Measurements from ENCODE around the gene COLGALT1. TPM values are rescaled to one million over a fixed set of nuclear protein-coding genes. Genes with fewer than 3 reads are reported as not detected.

The COLGALT1 gene
- total RNA-seq, 1 donor from 2014 or later: 29.9 TPM

GRCh38 chr19:17607936-17608335 is 52.5 kb downstream of the COLGALT1 start:
- ATAC-seq (ENCODE audit: poor library complexity) (no peak), DNase-seq (no peak)
- intact Hi-C loops (cut with DNase I): no loop called here

- intact Hi-C loops (cut with DNase I): no loop called here
- no peak for DNase-seq
These were observed 54.9 kb downstream of the COLGALT1 start for GRCh38 chr19:17610384-17610783.

GRCh38 chr19:17611462-17612244 is 56.2 kb downstream of the COLGALT1 start:
- DNase-seq (no peak), ATAC-seq (ENCODE audit: poor library complexity) (no peak)
- intact Hi-C loops (cut with DNase I): no loop called here

More at GRCh38 chr19:17610384-17610783, 54.9 kb downstream of the COLGALT1 start:
- ATAC-seq (ENCODE audit: poor library complexity): no peak

GRCh38 chr19:17614476-17614875 is 59.0 kb downstream of the COLGALT1 start:
- no peak for ATAC-seq (ENCODE audit: poor library complexity)
- DNase-seq: no peak
- intact Hi-C loops (cut with DNase I): no loop called here

GRCh38 chr19:17615889-17616685 is 60.6 kb downstream of the COLGALT1 start:
- ATAC-seq (ENCODE audit: poor library complexity): no peak
- intact Hi-C loops (cut with DNase I): no loop called here
- no peak for DNase-seq

GRCh38 chr19:17616686-17616960 is 61.2 kb downstream of the COLGALT1 start:
- ATAC-seq (ENCODE audit: poor library complexity) (no peak), DNase-seq (no peak)
- intact Hi-C loops (cut with DNase I): no loop called here

- no peak for ATAC-seq (ENCODE audit: poor library complexity)
- intact Hi-C loops (cut with DNase I): no loop called here
- no peak for DNase-seq
These were observed 61.7 kb downstream of the COLGALT1 start for GRCh38 chr19:17616961-17617806.

GRCh38 chr19:17617807-17618192 is 62.4 kb downstream of the COLGALT1 start:
- ATAC-seq (ENCODE audit: poor library complexity) (no peak), DNase-seq (no peak)
- intact Hi-C loops (cut with DNase I): no loop called here

GRCh38 chr19:17618281-17618903 is 62.9 kb downstream of the COLGALT1 start:
- ATAC-seq (ENCODE audit: poor library complexity): no peak
- no peak for DNase-seq
- intact Hi-C loops (cut with DNase I): no loop called here

- DNase-seq (no peak), ATAC-seq (ENCODE audit: poor library complexity) (no peak)
These were observed 63.5 kb downstream of the COLGALT1 start for GRCh38 chr19:17618936-17619335.

GRCh38 chr19:17620696-17621095 is 65.2 kb downstream of the COLGALT1 start:
- DNase-seq (no peak), ATAC-seq (ENCODE audit: poor library complexity) (no peak)

More at GRCh38 chr19:17618936-17619335, 63.5 kb downstream of the COLGALT1 start:
- intact Hi-C loops (cut with DNase I): no loop called here

GRCh38 chr19:17623224-17623935 is 67.9 kb downstream of the COLGALT1 start:
- ATAC-seq (ENCODE audit: poor library complexity) (no peak), DNase-seq (peak; percentile 17)

More at GRCh38 chr19:17620696-17621095, 65.2 kb downstream of the COLGALT1 start:
- intact Hi-C loops (cut with DNase I): no loop called here

GRCh38 chr19:17624314-17624991 is 69.0 kb downstream of the COLGALT1 start:
- intact Hi-C loops (cut with DNase I): no loop called here
- ATAC-seq (ENCODE audit: poor library complexity) (no peak), DNase-seq (peak; percentile 32)

More at GRCh38 chr19:17623224-17623935, 67.9 kb downstream of the COLGALT1 start:
- intact Hi-C loops (cut with DNase I): no loop called here

- no peak for DNase-seq
- ATAC-seq (ENCODE audit: poor library complexity): no peak
- intact Hi-C loops (cut with DNase I): no loop called here
These were observed 69.6 kb downstream of the COLGALT1 start for GRCh38 chr19:17625043-17625442.

GRCh38 chr19:17625980-17626379 is 70.5 kb downstream of the COLGALT1 start:
- intact Hi-C loops (cut with DNase I): no loop called here
- DNase-seq (no peak), ATAC-seq (ENCODE audit: poor library complexity) (no peak)

- ATAC-seq (ENCODE audit: poor library complexity): no peak
- DNase-seq: peak; percentile 17
- intact Hi-C loops (cut with DNase I): no loop called here
These were observed 71.1 kb downstream of the COLGALT1 start for GRCh38 chr19:17626456-17627015.

- no peak for DNase-seq
- ATAC-seq (ENCODE audit: poor library complexity): no peak
- intact Hi-C loops (cut with DNase I): no loop called here
These were observed 71.7 kb downstream of the COLGALT1 start for GRCh38 chr19:17627161-17627560.

All from Right ventricle myocardium superior (tissue), 1 donor.